ENCODE measurements around the gene PLA2G15. TPM values are rescaled to one million over a fixed set of nuclear protein-coding genes. Genes with fewer than 3 reads are reported as not detected.
A peak's percentile ranks its signal among the peaks of the same experiment; 100 is the strongest.

The PLA2G15 gene
- total and polyA plus RNA-seq, 5 donors = 18.2 to 30.8 (median 27.8) TPM

DNA sequence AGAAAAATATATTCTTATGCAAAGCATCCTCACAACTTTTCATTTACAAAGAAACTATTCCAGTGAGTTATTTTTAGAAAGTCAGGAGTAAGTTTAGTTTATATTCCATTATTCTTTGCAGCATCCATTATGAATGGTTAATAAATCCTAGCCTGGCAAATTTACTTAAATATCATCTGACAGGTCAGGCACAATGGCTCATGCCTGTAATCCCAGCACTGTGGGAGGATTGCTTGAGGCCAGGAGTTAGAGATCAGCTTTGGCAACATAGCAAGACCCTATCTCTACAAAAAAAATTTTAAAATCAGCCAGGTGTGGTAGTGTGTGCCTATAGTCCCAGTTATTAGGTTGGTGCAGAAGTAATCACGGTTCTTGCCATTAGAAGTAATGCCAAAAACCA is 22.1 kb upstream of the PLA2G15 start:
- ATAC-seq = no peak
- Histone ChIP-seq H3K4me3 (ENCODE audit: low read length) (no peak overlapping the region), H3K9me3 (ENCODE audit: control insufficient read depth, low read length) (no peaks in the 10 kb centered on the region), H3K4me1 (ENCODE audit: control insufficient read depth, insufficient read depth, low read length) (no peaks in the 10 kb centered on the region), H3K27ac (ENCODE audit: low read length) (no peak overlapping the region), H3K27me3 (ENCODE audit: control insufficient read depth, insufficient read depth) (no peaks in the 10 kb centered on the region)
- intact Hi-C loops (cut with DNase I) = loop anchor here in 3 of 4 donors (2.0 to 10.0 kb wide), 3 partner anchors 128 to 230 kb away; partner anchors contain the start of gene DPEP2 (in 1 of the 3)
- DNase-seq = no peak
- 88% methylated on average over 1 of the region's 1 CpG for WGBS

DNA sequence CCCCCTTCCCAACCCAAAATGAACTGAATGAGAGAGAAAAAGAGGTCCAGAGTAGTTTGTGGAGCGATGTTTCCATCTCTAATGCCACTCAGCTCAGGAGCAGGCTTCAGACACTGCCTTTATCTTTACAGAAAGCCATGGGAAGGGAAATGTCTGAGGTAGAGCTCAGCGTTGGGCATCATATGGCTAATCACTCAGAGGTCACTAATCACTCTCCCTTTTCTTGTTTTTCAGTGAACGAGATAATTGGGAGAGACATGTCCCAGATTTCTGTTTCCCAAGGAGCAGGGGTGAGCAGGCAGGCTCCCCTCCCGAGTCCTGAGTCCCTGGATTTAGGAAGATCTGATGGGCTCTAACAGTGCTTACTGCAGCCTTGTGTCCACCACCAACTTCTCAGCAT is 19.1 kb upstream of the PLA2G15 start:
- Histone ChIP-seq H3K9me3 (ENCODE audit: control insufficient read depth, low read length) (no peaks in the 10 kb centered on the region), H3K27me3 (ENCODE audit: control insufficient read depth, insufficient read depth) (no peaks in the 10 kb centered on the region), H3K27ac (ENCODE audit: low read length) (no peak overlapping the region), H3K4me1 (ENCODE audit: control insufficient read depth, insufficient read depth, low read length) (no peaks in the 10 kb centered on the region), H3K4me3 (ENCODE audit: low read length) (no peak overlapping the region)
- DNase-seq = no peak
- no peak for ATAC-seq
- WGBS = 65% methylated on average over 4 of the region's 4 CpGs
- intact Hi-C loops (cut with DNase I) = loop anchor here in 3 of 4 donors (5.0 to 10.0 kb wide), 4 partner anchors 131 to 231 kb away; partner anchors contain the start of genes DPEP2 (in 1 of the 3) and NFATC3 (in 1 of the 3)

- intact Hi-C loops (cut with DNase I) = loop anchor here in 3 of 4 donors (5.0 to 10.0 kb wide), 4 partner anchors 132 to 232 kb away; partner anchors contain the start of genes DPEP2 (in 1 of the 3) and NFATC3 (in 1 of the 3)
- Histone ChIP-seq H3K4me1 (ENCODE audit: control insufficient read depth, insufficient read depth, low read length) (no peaks in the 10 kb centered on the region), H3K27ac (ENCODE audit: low read length) (peak overlapping the region; percentile 25), H3K27me3 (ENCODE audit: control insufficient read depth, insufficient read depth) (no peaks in the 10 kb centered on the region), H3K9me3 (ENCODE audit: control insufficient read depth, low read length) (no peaks in the 10 kb centered on the region), H3K4me3 (ENCODE audit: low read length) (no peak overlapping the region)
- 57% methylated on average over 3 of the region's 3 CpGs for WGBS
- no peak for ATAC-seq
- no peak for DNase-seq
Observed at GRCh38 chr16:68227183-68227793, 17.9 kb upstream of the PLA2G15 start.

DNA sequence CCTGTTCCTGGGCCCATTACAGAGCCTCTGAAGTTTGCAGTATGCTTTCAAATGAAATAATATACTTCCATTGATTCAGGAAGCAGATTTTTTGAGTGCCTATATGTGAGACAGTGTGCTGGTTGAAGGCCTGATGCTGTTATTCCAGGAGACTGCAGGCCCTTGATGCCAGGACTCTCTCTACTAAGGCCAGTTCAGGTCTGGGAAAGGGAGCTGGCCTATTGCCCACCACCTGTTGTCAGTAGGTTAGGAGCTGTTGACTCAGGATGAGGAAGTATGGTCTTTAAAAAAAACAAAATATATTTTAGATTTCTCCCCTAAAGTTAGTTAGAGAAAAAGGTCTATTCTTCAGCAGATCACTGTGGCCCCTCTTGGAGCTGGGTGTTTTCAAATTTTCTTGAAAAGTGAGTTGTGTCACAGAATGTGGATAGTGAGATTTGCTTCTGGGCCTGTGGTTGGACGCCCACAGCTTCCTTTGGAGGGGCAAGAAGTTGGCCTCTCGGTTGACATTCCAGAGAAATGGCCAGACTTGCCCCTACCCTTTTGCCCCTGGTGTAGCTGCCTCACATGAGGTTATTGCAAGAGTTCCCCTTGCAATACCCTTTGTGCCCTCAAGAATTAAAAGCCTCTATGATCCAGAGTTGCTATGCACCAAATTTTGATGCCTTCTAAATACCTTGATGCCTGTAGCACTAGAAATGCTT is 17.2 kb upstream of the PLA2G15 start:
- DNase-seq = no peak
- no peak for ATAC-seq
- Histone ChIP-seq H3K27ac (ENCODE audit: low read length) (no peak overlapping the region), H3K4me3 (ENCODE audit: low read length) (no peak overlapping the region), H3K27me3 (ENCODE audit: control insufficient read depth, insufficient read depth) (no peaks in the 10 kb centered on the region), H3K4me1 (ENCODE audit: control insufficient read depth, insufficient read depth, low read length) (no peaks in the 10 kb centered on the region), H3K9me3 (ENCODE audit: control insufficient read depth, low read length) (no peaks in the 10 kb centered on the region)
- WGBS = 67% methylated on average over 2 of the region's 2 CpGs
- intact Hi-C loops (cut with DNase I) = loop anchor here in 3 of 4 donors (5.0 to 10.0 kb wide), 4 partner anchors 133 to 233 kb away; partner anchors contain the start of genes DPEP2 (in 1 of the 3) and NFATC3 (in 1 of the 3)

GRCh38 chr16:68228652-68229051 is 16.5 kb upstream of the PLA2G15 start:
- WGBS = 79% methylated on average over 3 of the region's 3 CpGs
- no peak overlapping the region for H3K4me3 ChIP-seq (ENCODE audit: low read length)
- no peaks in the 10 kb centered on the region for H3K4me1 ChIP-seq (ENCODE audit: control insufficient read depth, insufficient read depth, low read length)
- intact Hi-C loops (cut with DNase I) = loop anchor here in 3 of 4 donors (5.0 to 10.0 kb wide), 4 partner anchors 134 to 234 kb away; partner anchors contain the start of genes DPEP2 (in 1 of the 3) and NFATC3 (in 1 of the 3)
- DNase-seq = no peak
- no peaks in the 10 kb centered on the region for H3K27me3 ChIP-seq (ENCODE audit: control insufficient read depth, insufficient read depth)
- H3K9me3 ChIP-seq (ENCODE audit: control insufficient read depth, low read length) = no peaks in the 10 kb centered on the region
- ATAC-seq = no peak
- H3K27ac ChIP-seq (ENCODE audit: low read length) = no peak overlapping the region

DNA sequence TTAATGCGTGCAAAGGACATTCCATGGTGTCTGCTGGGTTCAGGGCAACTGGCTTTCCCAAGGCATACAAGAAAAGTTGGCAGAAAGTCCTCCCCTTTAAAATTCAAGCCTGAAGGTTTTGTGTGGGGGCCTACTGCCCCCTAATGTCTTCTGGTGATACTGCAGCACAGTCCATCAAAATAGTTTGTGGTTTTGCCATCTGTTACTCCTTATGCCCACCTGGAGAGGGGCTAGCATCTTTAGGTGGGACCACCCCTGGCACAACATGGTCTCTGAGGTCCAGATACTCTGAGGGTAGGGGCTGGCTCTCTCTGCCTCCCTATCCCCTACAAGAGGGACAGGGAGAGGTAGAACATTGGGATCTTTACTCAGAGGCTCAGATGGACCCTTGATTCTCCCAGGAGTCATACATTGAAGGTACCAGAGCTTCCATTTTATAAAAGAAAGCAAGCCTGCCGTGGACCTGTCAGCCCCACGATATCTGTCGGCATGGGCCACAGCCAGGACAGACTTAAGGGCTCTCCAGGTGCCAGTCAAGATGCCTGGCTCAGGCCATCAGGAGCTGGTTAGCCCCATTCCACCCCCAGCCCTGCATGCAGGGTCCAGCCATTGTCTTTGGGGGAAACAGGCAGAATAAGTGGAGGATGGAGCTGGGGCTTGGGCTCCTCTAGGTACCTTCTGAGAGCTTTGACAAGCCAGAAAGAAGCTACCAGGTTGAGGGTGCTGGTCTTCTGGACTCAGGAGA is 15.6 kb upstream of the PLA2G15 start:
- Histone ChIP-seq H3K4me1 (ENCODE audit: control insufficient read depth, insufficient read depth, low read length) (no peaks in the 10 kb centered on the region), H3K27ac (ENCODE audit: low read length) (no peak overlapping the region), H3K27me3 (ENCODE audit: control insufficient read depth, insufficient read depth) (no peaks in the 10 kb centered on the region), H3K4me3 (ENCODE audit: low read length) (no peak overlapping the region), H3K9me3 (ENCODE audit: control insufficient read depth, low read length) (no peaks in the 10 kb centered on the region)
- ATAC-seq = peak in 1 of 2 donors; percentile 33
- intact Hi-C loops (cut with DNase I) = loop anchor here in 3 of 4 donors (5.0 to 10.0 kb wide), 4 partner anchors 135 to 235 kb away; partner anchors contain the start of genes DPEP2 (in 2 of the 3) and NFATC3 (in 1 of the 3)
- 70% methylated on average over 4 of the region's 4 CpGs for WGBS
- no peak for DNase-seq

DNA sequence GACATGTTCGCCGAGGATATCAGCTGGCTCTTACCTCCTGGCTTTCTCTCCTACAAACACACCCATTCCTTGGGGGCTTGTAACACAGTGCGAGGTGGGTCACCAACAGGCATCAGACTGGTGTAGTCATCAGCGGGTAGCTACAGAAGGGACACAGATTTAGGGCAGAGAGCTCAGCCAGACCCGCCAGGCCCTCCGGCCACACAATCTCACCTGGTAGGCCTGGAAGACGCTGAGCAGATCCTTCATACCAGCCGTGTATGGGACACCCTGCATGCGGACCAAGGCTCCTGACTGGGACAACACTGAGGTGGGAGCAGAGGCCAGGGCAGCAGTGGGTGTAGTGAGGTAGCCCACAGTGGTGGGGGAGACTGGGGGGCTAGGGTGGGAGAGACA is 15.0 kb upstream of the PLA2G15 start:
- Histone ChIP-seq H3K9me3 (ENCODE audit: control insufficient read depth, low read length) (no peaks in the 10 kb centered on the region), H3K27me3 (ENCODE audit: control insufficient read depth, insufficient read depth) (no peaks in the 10 kb centered on the region), H3K27ac (ENCODE audit: low read length) (no peak overlapping the region), H3K4me1 (ENCODE audit: control insufficient read depth, insufficient read depth, low read length) (no peaks in the 10 kb centered on the region), H3K4me3 (ENCODE audit: low read length) (no peak overlapping the region)
- intact Hi-C loops (cut with DNase I) = loop anchor here in 1 of 4 donors (10.0 kb wide), 1 partner anchor 235 kb away; the partner anchor contains the start of gene DPEP2
- DNase-seq = no peak
- no peak for ATAC-seq
- 93% methylated on average over 9 of the region's 9 CpGs for WGBS

DNA sequence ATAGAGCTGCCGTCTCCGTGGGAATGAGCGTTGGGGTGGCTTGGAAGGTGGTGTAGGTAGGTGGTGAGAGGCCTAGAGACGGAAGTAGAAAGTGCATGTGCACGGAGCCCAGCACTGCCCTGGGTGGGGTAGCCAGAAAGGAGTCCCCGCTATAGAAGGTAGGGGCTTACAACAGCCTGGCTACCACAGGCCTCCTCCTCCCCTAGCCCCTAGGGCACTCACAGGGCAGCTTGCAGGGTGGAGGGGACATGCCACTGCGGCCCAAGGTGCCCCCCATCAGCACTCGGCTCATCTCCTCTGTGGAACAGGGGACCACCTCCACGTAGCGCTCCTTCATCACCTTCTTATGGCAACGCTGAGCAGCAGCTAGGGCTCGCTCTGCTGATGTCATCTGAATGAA is 14.2 kb upstream of the PLA2G15 start:
- DNase-seq = no peak
- no peaks in the 10 kb centered on the region for H3K4me1 ChIP-seq (ENCODE audit: control insufficient read depth, insufficient read depth, low read length)
- no peak for ATAC-seq
- intact Hi-C loops (cut with DNase I) = loop anchor here in 1 of 4 donors (10.0 kb wide), 1 partner anchor 236 kb away; the partner anchor contains the start of gene DPEP2
- no peak overlapping the region for H3K27ac ChIP-seq (ENCODE audit: low read length)
- 94% methylated on average over 12 of the region's 12 CpGs for WGBS
- no peak overlapping the region for H3K4me3 ChIP-seq (ENCODE audit: low read length)
- H3K9me3 ChIP-seq (ENCODE audit: control insufficient read depth, low read length) = no peaks in the 10 kb centered on the region
- H3K27me3 ChIP-seq (ENCODE audit: control insufficient read depth, insufficient read depth) = no peaks in the 10 kb centered on the region

DNA sequence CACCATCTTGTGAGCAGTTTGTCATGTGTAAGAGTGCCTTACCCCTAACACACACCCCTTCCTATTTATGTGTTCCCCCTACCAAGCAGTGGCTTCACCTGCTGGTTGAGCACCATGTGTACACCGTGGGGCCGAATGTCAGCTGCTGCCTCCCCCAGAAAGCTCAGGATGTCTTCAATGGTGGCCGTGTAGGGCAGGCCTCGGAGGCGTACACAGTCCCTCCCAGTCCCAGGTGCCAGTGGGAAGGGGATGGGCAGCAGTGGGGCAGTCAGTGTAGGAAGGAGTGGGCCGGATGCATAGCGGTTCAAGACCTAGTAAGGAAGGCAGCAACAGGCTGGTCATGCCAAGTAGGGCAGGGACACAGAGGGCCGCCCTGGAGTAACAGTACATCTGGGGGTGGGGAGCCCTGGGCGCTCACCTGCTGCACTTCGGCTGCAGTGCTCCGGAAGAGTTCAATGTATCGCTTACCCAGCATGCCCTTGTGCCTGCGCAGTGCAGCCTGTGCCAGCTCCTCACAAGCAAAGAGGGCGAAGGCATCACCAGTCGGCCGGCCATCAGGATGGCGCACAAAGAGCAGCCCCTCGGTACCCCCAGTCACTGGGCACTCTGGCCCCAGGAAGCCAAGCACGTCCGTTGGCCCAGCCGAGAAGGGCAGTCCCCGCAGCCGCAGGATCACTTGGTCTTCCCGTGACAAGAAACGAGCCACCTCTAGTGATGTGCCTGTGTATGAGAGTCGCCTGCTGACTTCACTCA is 13.6 kb upstream of the PLA2G15 start:
- Histone ChIP-seq H3K4me3 (ENCODE audit: low read length) (no peak overlapping the region), H3K27me3 (ENCODE audit: control insufficient read depth, insufficient read depth) (no peaks in the 10 kb centered on the region), H3K9me3 (ENCODE audit: control insufficient read depth, low read length) (no peaks in the 10 kb centered on the region), H3K27ac (ENCODE audit: low read length) (no peak overlapping the region), H3K4me1 (ENCODE audit: control insufficient read depth, insufficient read depth, low read length) (no peaks in the 10 kb centered on the region)
- WGBS = 88% methylated on average over 26 of the region's 26 CpGs
- intact Hi-C loops (cut with DNase I) = loop anchor here in 1 of 4 donors (10.0 kb wide), 1 partner anchor 237 kb away; the partner anchor contains the start of gene DPEP2
- ATAC-seq (no peak), DNase-seq (no peak)

DNA sequence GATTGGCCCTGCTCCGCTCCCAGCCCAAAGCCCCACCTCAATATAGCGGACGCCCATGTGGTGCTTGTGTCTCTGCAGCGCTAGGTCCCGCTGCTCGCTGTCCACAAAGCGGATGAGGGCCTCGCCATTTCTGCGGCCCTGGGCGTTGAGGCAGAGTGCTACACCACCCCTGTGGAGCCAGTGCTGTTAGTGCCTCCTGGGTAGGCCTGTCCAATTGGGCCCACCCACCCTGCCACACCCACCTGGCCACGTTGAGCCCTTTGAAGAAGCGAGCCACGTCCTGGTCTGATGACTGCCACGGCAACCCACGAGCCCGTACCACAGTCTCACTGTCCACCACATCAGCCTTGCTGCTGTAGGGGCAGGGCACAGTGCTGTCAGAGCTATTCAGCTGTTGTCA is 12.8 kb upstream of the PLA2G15 start:
- Histone ChIP-seq H3K9me3 (ENCODE audit: control insufficient read depth, low read length) (no peaks in the 10 kb centered on the region), H3K4me3 (ENCODE audit: low read length) (no peak overlapping the region), H3K4me1 (ENCODE audit: control insufficient read depth, insufficient read depth, low read length) (no peaks in the 10 kb centered on the region), H3K27me3 (ENCODE audit: control insufficient read depth, insufficient read depth) (no peaks in the 10 kb centered on the region), H3K27ac (ENCODE audit: low read length) (no peak overlapping the region)
- intact Hi-C loops (cut with DNase I) = loop anchor here in 1 of 4 donors (10.0 kb wide), 1 partner anchor 238 kb away; the partner anchor contains the start of gene DPEP2
- 81% methylated on average over 16 of the region's 16 CpGs for WGBS
- no peak for DNase-seq
- no peak for ATAC-seq

Data from right cardiac atrium (tissue), 5 donors.